Measurements from ENCODE around the gene SH2D2A. TPM values are rescaled to one million over a fixed set of nuclear protein-coding genes. Genes with fewer than 3 reads are reported as not detected.
"Not testable (repeated sequence)": the region's sequence is repeated elsewhere in the genome, so short reads cannot be mapped to it uniquely, and the experiment has no call there.

SH2D2A gene
- total and polyA plus RNA-seq, 7 donors: 0.25 to 0.82 (median 0.41) TPM; not detected in 1

DNA sequence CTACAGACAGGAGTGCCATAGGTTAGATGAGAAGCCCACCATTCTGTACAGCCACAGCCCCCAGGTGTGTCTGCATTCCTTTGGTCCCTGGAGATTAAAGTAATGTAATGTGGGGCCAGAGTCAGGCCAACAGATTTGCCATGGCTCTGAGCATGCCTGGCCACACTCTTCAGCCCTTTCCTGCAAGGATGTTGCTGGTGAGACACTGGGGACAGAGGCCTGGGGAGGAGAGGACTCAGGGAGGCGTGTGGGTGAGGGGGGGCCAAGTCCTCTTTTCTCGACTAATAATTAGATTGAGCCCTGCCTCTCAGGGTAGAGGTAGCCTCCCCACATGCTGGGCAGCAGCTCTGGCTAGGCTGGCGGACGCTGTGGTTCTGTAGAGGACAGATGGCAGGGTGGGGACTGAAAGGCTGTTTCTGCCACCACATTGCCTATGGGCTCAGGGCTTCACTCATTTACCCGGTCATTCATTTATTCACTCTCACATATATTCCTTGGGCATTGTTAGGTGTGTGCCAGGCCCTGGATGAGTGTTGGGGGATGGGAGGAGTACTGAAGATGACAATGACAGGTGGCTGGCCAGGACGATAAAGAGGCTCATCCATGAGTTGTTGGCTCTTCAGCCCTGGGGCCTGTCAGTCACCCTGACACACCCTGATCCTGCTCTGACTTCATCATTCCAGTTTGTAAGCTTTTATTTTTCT, 56.4 kb downstream of the SH2D2A start:
- DNase-seq (no peak), ATAC-seq (peak; percentile 82 to 92 (median 86))
- H3K27me3 ChIP-seq (ENCODE audit: insufficient read depth in 3 of 3, low read length in 2 of 3): no peaks in the 10 kb centered on the region
- H3K36me3 ChIP-seq (ENCODE audit: insufficient read depth in 1 of 2, low read depth in 1 of 2): no peaks in the 10 kb centered on the region
- H3K4me3 ChIP-seq: no peak overlapping the region
- H3K27ac ChIP-seq: peak overlapping the region; percentile 53
- H3K9me3 ChIP-seq: no peaks in the 10 kb centered on the region
- peaks cover 16% of the 10 kb centered on the region for H3K4me1 ChIP-seq
- intact Hi-C loops (cut with DNase I): no loop called here
- TF ChIP-seq, protein P1, sequence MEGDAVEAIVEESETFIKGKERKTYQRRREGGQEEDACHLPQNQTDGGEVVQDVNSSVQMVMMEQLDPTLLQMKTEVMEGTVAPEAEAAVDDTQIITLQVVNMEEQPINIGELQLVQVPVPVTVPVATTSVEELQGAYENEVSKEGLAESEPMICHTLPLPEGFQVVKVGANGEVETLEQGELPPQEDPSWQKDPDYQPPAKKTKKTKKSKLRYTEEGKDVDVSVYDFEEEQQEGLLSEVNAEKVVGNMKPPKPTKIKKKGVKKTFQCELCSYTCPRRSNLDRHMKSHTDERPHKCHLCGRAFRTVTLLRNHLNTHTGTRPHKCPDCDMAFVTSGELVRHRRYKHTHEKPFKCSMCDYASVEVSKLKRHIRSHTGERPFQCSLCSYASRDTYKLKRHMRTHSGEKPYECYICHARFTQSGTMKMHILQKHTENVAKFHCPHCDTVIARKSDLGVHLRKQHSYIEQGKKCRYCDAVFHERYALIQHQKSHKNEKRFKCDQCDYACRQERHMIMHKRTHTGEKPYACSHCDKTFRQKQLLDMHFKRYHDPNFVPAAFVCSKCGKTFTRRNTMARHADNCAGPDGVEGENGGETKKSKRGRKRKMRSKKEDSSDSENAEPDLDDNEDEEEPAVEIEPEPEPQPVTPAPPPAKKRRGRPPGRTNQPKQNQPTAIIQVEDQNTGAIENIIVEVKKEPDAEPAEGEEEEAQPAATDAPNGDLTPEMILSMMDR (IDR thresholded peaks at IDR 0.05): no peak
- WGBS, 3 donors: 36 to 46% (median 39%) methylated on average over 6 of the region's 6 CpGs

DNA sequence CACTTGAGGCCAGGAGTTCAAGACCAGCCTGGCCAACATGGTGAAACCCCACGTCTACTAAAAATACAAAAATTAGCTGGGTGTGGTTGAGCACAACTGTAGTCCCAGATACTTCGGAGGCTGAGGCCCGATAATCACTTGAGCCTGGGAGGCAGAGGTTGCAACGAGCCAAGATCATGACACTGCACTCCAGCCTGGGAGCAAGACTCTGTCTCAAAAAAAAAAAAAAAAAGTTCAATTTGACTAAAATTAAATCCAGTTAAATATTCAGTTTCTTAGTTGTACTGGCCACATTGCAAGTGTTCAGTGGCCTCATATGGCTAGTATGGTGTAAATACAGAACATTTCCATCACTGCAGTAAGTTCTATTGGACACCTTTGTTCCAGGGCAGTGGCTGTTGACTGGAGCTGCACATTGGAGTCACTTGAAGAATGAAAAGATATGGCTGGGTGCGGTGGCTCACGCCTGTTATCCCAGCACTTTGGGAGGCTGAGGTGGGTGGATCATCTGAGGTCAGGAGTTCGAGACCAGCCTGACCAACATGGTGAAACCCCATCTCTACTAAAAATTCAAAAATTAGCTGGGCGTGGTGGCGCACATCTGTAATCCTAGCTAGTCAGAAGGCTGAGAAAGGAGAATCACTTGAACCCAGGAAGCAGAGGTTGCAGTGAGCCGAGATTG, 58.9 kb downstream of the SH2D2A start:
- H3K9me3 ChIP-seq; H3K4me3 ChIP-seq; H3K27ac ChIP-seq; DNase-seq; H3K27me3 ChIP-seq (ENCODE audit: insufficient read depth in 3 of 3, low read length in 2 of 3); intact Hi-C loops (cut with DNase I); H3K36me3 ChIP-seq (ENCODE audit: insufficient read depth in 1 of 2, low read depth in 1 of 2); ATAC-seq: not testable (repeated sequence)
- H3K4me1 ChIP-seq: peaks cover 34% of the 10 kb centered on the region
- 81 to 93% (median 82%) methylated on average over 10 of the region's 10 CpGs for WGBS, 3 donors

DNA sequence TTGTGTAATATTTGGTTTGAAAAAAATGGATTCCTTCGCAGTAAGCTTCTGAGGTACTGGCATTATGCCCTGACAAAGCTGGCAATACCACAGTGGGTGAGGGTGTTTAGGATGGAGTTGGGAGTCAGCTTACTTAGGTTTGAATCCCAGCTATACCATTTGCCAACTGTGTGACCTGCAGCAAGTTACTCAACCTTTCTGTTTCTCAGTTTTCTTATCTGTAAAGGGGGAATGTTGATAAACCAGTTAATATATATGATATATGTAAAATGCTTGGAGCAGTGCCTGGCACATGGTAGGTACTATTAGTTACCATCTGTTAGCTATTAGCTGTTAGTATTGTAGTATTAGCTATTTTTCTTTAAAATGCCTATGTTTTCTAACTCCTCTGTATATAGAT, 60.3 kb downstream of the SH2D2A start:
- no peaks in the 10 kb centered on the region for H3K9me3 ChIP-seq
- no peak overlapping the region for H3K27ac ChIP-seq
- DNase-seq (no peak), ATAC-seq (no peak)
- no peaks in the 10 kb centered on the region for H3K27me3 ChIP-seq (ENCODE audit: insufficient read depth in 3 of 3, low read length in 2 of 3)
- WGBS, 3 donors: 94 to 97% (median 97%) methylated on average over 1 of the region's 1 CpG
- TF ChIP-seq, protein P1 (IDR thresholded peaks at IDR 0.05): no peak
- no peak overlapping the region for H3K4me3 ChIP-seq
- H3K4me1 ChIP-seq: peaks cover 39% of the 10 kb centered on the region
- intact Hi-C loops (cut with DNase I): no loop called here
- no peaks in the 10 kb centered on the region for H3K36me3 ChIP-seq (ENCODE audit: insufficient read depth in 1 of 2, low read depth in 1 of 2)

Other genes starting within 250 kb of the SH2D2A start
- gene IQGAP3, start 244.3 kb downstream of the SH2D2A start, total RNA-seq: under 1 TPM; 0.07 to 0.24 (median 0.16) TPM
- gene IQGAP3, start 244.3 kb downstream of the SH2D2A start, polyA plus RNA-seq: under 1 TPM; 0.01 to 0.17 (median 0.04) TPM
- under 1 TPM in 1 of 4 donors, not detected in 3; 0.69 TPM for gene TTC24, start 237.1 kb downstream of the SH2D2A start, total RNA-seq
- gene TTC24, start 237.1 kb downstream of the SH2D2A start, polyA plus RNA-seq: under 1 TPM in 2 of 3 donors, not detected in 1; 0.12 to 0.13 TPM
- gene NAXE, start 225.1 kb downstream of the SH2D2A start, total RNA-seq: 10 to 100 TPM; 44.3 to 77.5 (median 70.8) TPM
- 10 to 100 TPM; 62.6 to 74.4 (median 67.5) TPM for gene NAXE, start 225.1 kb downstream of the SH2D2A start, polyA plus RNA-seq
- 10 to 100 TPM; 30.6 to 77.5 (median 69.6) TPM for gene GPATCH4, start 215.4 kb downstream of the SH2D2A start, total RNA-seq
- 100 to 1,000 TPM in 2 of 3 donors, 10 to 100 TPM in 1; 55.0 to 110 (median 103) TPM for gene GPATCH4, start 215.4 kb downstream of the SH2D2A start, polyA plus RNA-seq
- gene HAPLN2, start 197.4 kb downstream of the SH2D2A start, total RNA-seq: 1 to 10 TPM in 1 of 4 donors, under 1 TPM in 3; 0.28 to 2.2 (median 0.58) TPM
- under 1 TPM; 0.56 to 0.79 (median 0.61) TPM for gene HAPLN2, start 197.4 kb downstream of the SH2D2A start, polyA plus RNA-seq
- gene BCAN, start 174.7 kb downstream of the SH2D2A start, total RNA-seq: under 1 TPM in 2 of 4 donors, not detected in 2; 0.27 to 0.36 TPM
- under 1 TPM in 2 of 3 donors, not detected in 1; 0.06 to 0.08 TPM for gene BCAN, start 174.7 kb downstream of the SH2D2A start, polyA plus RNA-seq
- gene NES, start 139.4 kb downstream of the SH2D2A start, total RNA-seq: 100 to 1,000 TPM in 1 of 4 donors, 10 to 100 TPM in 3; 40.5 to 581 (median 80.2) TPM
- 10 to 100 TPM; 12.3 to 23.8 (median 17.2) TPM for gene NES, start 139.4 kb downstream of the SH2D2A start, polyA plus RNA-seq
- 1 to 10 TPM in 2 of 4 donors, under 1 TPM in 1, not detected in 1; 0.71 to 1.7 (median 1.6) TPM for gene CRABP2, start 111.3 kb downstream of the SH2D2A start, total RNA-seq
- gene CRABP2, start 111.3 kb downstream of the SH2D2A start, polyA plus RNA-seq: under 1 TPM; 0.13 to 0.57 (median 0.53) TPM
- gene METTL25B, start 88.4 kb downstream of the SH2D2A start, total RNA-seq: 10 to 100 TPM; 18.5 to 32.1 (median 28.5) TPM
- gene METTL25B, start 88.4 kb downstream of the SH2D2A start, polyA plus RNA-seq: 10 to 100 TPM; 22.1 to 31.5 (median 27.0) TPM
- gene ISG20L2, start 88.1 kb downstream of the SH2D2A start, total RNA-seq: 10 to 100 TPM in 3 of 4 donors, 1 to 10 TPM in 1; 7.4 to 19.8 (median 16.5) TPM
- gene ISG20L2, start 88.1 kb downstream of the SH2D2A start, polyA plus RNA-seq: 10 to 100 TPM in 2 of 3 donors, 1 to 10 TPM in 1; 7.6 to 20.4 (median 20.2) TPM
- 100 to 1,000 TPM in 2 of 4 donors, 10 to 100 TPM in 2; 86.1 to 137 (median 99.8) TPM for gene MRPL24, start 75.8 kb downstream of the SH2D2A start, total RNA-seq
- gene MRPL24, start 75.8 kb downstream of the SH2D2A start, polyA plus RNA-seq: 100 to 1,000 TPM; 140 to 174 (median 146) TPM
- 100 to 1,000 TPM; 164 to 240 (median 208) TPM for gene HDGF, start 65.2 kb downstream of the SH2D2A start, total RNA-seq
- 100 to 1,000 TPM; 161 to 367 (median 163) TPM for gene HDGF, start 65.2 kb downstream of the SH2D2A start, polyA plus RNA-seq
- gene PRCC, start 49.3 kb downstream of the SH2D2A start, total RNA-seq: 10 to 100 TPM; 43.7 to 69.3 (median 64.0) TPM
- 100 to 1,000 TPM in 1 of 3 donors, 10 to 100 TPM in 2; 46.8 to 107 (median 72.0) TPM for gene PRCC, start 49.3 kb downstream of the SH2D2A start, polyA plus RNA-seq
- gene INSRR, start 42.3 kb upstream of the SH2D2A start, total RNA-seq: under 1 TPM in 1 of 4 donors, not detected in 3; 0.07 TPM
- under 1 TPM in 1 of 3 donors, not detected in 2; under 0.01 TPM for gene INSRR, start 42.3 kb upstream of the SH2D2A start, polyA plus RNA-seq
- gene NTRK1, start 44.0 kb upstream of the SH2D2A start, total RNA-seq: under 1 TPM; 0.16 to 0.92 (median 0.44) TPM
- gene NTRK1, start 44.0 kb upstream of the SH2D2A start, polyA plus RNA-seq: under 1 TPM; 0.07 to 0.65 (median 0.58) TPM
- 1 to 10 TPM; 3.8 to 7.3 (median 4.1) TPM for gene PEAR1, start 76.9 kb upstream of the SH2D2A start, total RNA-seq
- gene PEAR1, start 76.9 kb upstream of the SH2D2A start, polyA plus RNA-seq: 1 to 10 TPM; 2.1 to 4.6 (median 2.6) TPM
- not detected for gene LRRC71, start 103.8 kb upstream of the SH2D2A start, total RNA-seq
- under 1 TPM in 2 of 3 donors, not detected in 1; 0.03 TPM for gene LRRC71, start 103.8 kb upstream of the SH2D2A start, polyA plus RNA-seq
- 10 to 100 TPM; 19.9 to 22.8 (median 20.9) TPM for gene ARHGEF11, start 228.9 kb upstream of the SH2D2A start, total RNA-seq
- gene ARHGEF11, start 228.9 kb upstream of the SH2D2A start, polyA plus RNA-seq: 10 to 100 TPM in 1 of 3 donors, 1 to 10 TPM in 2; 7.0 to 18.8 (median 8.6) TPM

Measured in psoas muscle (tissue), 8 donors.